ENCODE results near the gene TMEM270.

GRCh38 chr7:73839743-73840714, 20.9 kb upstream of the TMEM270 start:
- no peak for TF ChIP-seq CTCF (IDR thresholded peaks at IDR 0.05)
- no peak for TF ChIP-seq POLR2A (IDR thresholded peaks at IDR 0.05)
